ENCODE measurements around the gene TTC22.

Gene TTC22

GRCh38 chr1:54745274-54745673 is 55.8 kb downstream of the TTC22 start:
- DNase-seq = no peak

GRCh38 chr1:54744696-54745095 is 56.4 kb downstream of the TTC22 start:
- no peak for DNase-seq

GRCh38 chr1:54743416-54744226 is 57.5 kb downstream of the TTC22 start:
- no peak for DNase-seq

GRCh38 chr1:54742282-54742681 is 58.8 kb downstream of the TTC22 start:
- no peak for DNase-seq

DNA sequence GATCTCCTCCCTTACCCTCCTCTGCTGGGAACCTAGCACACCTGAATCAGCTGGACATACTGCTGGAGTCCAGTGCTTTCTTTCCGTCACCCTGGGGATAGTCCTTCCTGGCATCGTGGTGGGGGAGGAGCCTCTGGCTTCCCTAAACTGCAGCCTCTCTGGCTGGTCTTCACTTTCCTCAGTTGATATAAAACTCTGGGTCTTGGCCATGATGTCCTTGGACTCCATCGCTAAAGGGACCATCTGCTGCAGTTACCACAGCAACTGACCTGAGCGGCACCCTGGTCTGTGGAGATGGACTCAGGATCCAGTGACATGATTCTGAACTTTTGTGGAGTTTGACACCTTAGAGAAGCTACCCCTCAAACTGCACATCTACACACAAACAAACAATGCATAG is 59.6 kb downstream of the TTC22 start:
- DNase-seq = no peak

DNA sequence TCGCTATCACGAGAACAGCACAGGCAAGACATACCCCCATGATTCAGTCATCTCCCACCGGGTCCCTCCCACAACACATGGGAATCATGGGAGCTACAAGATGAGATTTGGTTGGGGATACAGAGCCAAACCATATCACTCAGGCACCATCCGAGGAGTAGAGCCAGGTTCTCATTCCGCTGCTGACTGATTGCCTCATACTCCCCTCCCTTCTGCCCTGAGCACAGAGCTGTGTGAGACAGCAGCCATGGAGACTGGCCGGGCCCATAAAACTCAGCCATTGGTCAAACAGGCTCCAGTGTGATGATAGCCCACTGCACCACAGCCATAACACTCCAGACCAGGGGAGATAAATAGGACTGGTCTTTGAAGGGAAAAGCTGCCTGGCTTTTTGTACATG is 62.9 kb downstream of the TTC22 start:
- DNase-seq = no peak

DNA sequence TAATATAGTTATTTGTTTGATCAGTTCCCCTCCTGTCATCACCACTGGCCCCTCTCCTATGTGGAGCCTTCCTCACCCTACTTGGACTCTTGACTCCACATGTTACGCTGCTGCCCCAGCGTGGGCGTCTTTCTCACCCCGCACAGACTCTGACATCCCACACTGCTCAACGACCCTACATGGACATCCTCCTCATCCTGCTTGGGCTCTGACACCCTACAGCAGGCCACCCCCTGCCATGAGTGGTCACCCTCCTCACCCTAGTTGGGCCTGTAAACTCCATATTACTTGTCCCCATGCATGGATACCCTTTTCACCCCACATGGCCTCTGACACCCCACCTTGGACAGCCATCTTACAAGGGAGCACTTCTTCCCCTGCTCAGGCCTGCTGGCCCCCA is 64.4 kb downstream of the TTC22 start:
- DNase-seq = no peak

Measured in activated CD4-positive, alpha-beta T cell treated with anti-CD3 and anti-CD28 coated beads, Interleukin-2, Interleukin-6, amounts not matched to agents 100 ng/mL and 50 ng/mL, durations not matched to agents 16 hours and 8 hours (primary cell).